ENCODE measurements around the gene FAM20C.
"Not testable (repeated sequence)": the region's sequence is repeated elsewhere in the genome, so short reads cannot be mapped to it uniquely, and the experiment has no call there.

- not testable (repeated sequence) for TF ChIP-seq CTCF (IDR thresholded peaks at IDR 0.05; ENCODE audit: low read depth, low read length); EZH2phosphoT487 (IDR thresholded peaks at IDR 0.05; ENCODE audit: low read depth)
Observed at GRCh38 chr7:243580-243978, 51.2 kb downstream of the FAM20C start.
